Activated T-cell treated with anti-CD3 and anti-CD28 coated beads, Interleukin-2, amount 50 U/mL, for 48 hours (primary cell): ENCODE data around the gene FBXL16.

Experiments
- DNase-seq, 2 experiments: peaks; one replicate each; pipeline ENCODE4 v3.0.0-alpha.2; 2020

The FBXL16 gene

GRCh38 chr16:658679-659571, 46.7 kb downstream of the FBXL16 start:
- no peak for DNase-seq

- DNase-seq = no peak
These were observed 48.1 kb downstream of the FBXL16 start for GRCh38 chr16:657487-657886.

- no peak for DNase-seq
These were observed 51.6 kb downstream of the FBXL16 start for GRCh38 chr16:654034-654433.

- no peak for DNase-seq
These were observed 52.9 kb downstream of the FBXL16 start for GRCh38 chr16:652454-653305.

GRCh38 chr16:651844-652243, 53.8 kb downstream of the FBXL16 start:
- DNase-seq = no peak

- peak; percentile 53 to 60 for DNase-seq
These were observed 56.0 kb downstream of the FBXL16 start for GRCh38 chr16:649631-650030.

GRCh38 chr16:648781-649589, 56.6 kb downstream of the FBXL16 start, which contains the start of gene WDR90:
TSS of gene WDR90 (plus strand) at chr16:649365. CDS start at chr16:649417, 52 bp downstream.
- peak; percentile 94 to 96 for DNase-seq

- DNase-seq = peak; percentile 67 to 74
These were observed 57.4 kb downstream of the FBXL16 start for GRCh38 chr16:648071-648780.

GRCh38 chr16:647173-647902, 58.3 kb downstream of the FBXL16 start:
- DNase-seq = no peak

- DNase-seq = no peak
These were observed 58.9 kb downstream of the FBXL16 start for GRCh38 chr16:646679-647172.

GRCh38 chr16:645852-646678, 59.5 kb downstream of the FBXL16 start:
- DNase-seq = no peak

GRCh38 chr16:644556-644955, 61.0 kb downstream of the FBXL16 start:
- DNase-seq = no peak

- no peak for DNase-seq
These were observed 62.6 kb downstream of the FBXL16 start for GRCh38 chr16:643050-643368.
